H1 (cell line): ENCODE measurements around the gene PSMB11.
"Not testable (repeated sequence)": the region's sequence is repeated elsewhere in the genome, so short reads cannot be mapped to it uniquely, and the experiment has no call there.

Experiments used
- CEBPB ChIP-seq: IDR thresholded peaks from 2 replicates; pipeline ENCODE4 v1.6.1; 2012; ENCODE audit warnings: low read depth, low read length
- EP300 ChIP-seq, 2 experiments: IDR thresholded peaks; 1 replicate in 1 of 2; 2 replicates in 1 of 2; pipeline ENCODE4 v1.6.1; 2011 to 2012; ENCODE audit warnings: low read depth in 2 of 2, low read length in 2 of 2, mild to moderate bottlenecking in 2 of 2, borderline replicate concordance in 1 of 2, inconsistent platforms in 1 of 2, moderate library complexity in 1 of 2
- POLR2A ChIP-seq, 2 experiments: IDR thresholded peaks; 1 replicate in 1 of 2; 2 replicates in 1 of 2; pipeline ENCODE4 v1.6.1; 2011; ENCODE audit warnings: low read depth in 2 of 2, low read length in 2 of 2, mild to moderate bottlenecking in 2 of 2; ENCODE audit errors: control extremely low read depth in 1 of 2
- POLR2AphosphoS5 ChIP-seq: IDR thresholded peaks from 2 replicates; pipeline ENCODE4 v1.6.1; 2011; ENCODE audit warnings: low read depth, low read length
- RAD21 ChIP-seq, 2 experiments: IDR thresholded peaks in 1 of 2; conservative IDR thresholded peaks in 1 of 2; 2 replicates each; pipeline ENCODE4 v1.6.1; 2011; ENCODE audit warnings: low read depth in 2 of 2, low read length in 2 of 2, improper control_type of control experiment in 1 of 2, inconsistent platforms in 1 of 2, mild to moderate bottlenecking in 1 of 2, moderate library complexity in 1 of 2
- TF ChIP-seq, protein P1 (sequence below), 3 experiments: IDR thresholded peaks; 1 replicate in 2 of 3; 2 replicates in 1 of 3; pipeline versions ENCODE4 v1.5.1 to v1.6.1; 2011; ENCODE audit warnings: low read length in 3 of 3, mild to moderate bottlenecking in 3 of 3, inconsistent platforms in 2 of 3, low read depth in 1 of 3, moderate library complexity in 1 of 3; ENCODE audit not compliant: insufficient read depth in 1 of 3; ENCODE audit errors: control extremely low read depth in 1 of 3

DNA sequence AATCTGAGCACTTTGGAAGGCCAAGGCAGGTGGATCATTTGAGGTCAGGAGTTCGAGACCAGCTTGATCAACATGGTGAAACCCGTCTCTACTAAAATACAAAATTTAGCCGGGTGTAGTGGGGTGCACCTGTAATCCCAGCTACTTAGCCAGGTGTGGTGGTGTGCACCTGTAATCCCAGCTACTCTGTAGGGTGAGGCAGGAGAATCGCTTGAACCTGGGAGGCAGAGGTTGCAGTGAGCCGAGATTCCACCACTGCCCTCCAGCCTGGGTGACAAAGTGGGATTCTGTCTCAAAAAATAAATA lies 28.3 kb upstream of the PSMB11 start:
- TF ChIP-seq POLR2A (IDR thresholded peaks at IDR 0.05; ENCODE audit: control extremely low read depth in 1 of 2, low read depth in 2 of 2, low read length in 2 of 2); POLR2AphosphoS5; RAD21 (IDR thresholded peaks at IDR 0.05 in 1 of 2, conservative IDR thresholded peaks at IDR 0.05 in 1 of 2; ENCODE audit: low read depth in 2 of 2, low read length in 2 of 2); CEBPB; EP300 (IDR thresholded peaks at IDR 0.05; ENCODE audit: borderline replicate concordance in 1 of 2, low read depth in 2 of 2, low read length in 2 of 2): not testable (repeated sequence)
- TF ChIP-seq, protein P1, sequence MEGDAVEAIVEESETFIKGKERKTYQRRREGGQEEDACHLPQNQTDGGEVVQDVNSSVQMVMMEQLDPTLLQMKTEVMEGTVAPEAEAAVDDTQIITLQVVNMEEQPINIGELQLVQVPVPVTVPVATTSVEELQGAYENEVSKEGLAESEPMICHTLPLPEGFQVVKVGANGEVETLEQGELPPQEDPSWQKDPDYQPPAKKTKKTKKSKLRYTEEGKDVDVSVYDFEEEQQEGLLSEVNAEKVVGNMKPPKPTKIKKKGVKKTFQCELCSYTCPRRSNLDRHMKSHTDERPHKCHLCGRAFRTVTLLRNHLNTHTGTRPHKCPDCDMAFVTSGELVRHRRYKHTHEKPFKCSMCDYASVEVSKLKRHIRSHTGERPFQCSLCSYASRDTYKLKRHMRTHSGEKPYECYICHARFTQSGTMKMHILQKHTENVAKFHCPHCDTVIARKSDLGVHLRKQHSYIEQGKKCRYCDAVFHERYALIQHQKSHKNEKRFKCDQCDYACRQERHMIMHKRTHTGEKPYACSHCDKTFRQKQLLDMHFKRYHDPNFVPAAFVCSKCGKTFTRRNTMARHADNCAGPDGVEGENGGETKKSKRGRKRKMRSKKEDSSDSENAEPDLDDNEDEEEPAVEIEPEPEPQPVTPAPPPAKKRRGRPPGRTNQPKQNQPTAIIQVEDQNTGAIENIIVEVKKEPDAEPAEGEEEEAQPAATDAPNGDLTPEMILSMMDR (IDR thresholded peaks at IDR 0.05; ENCODE audit: control extremely low read depth in 1 of 3, insufficient read depth in 1 of 3, low read depth in 1 of 3, low read length in 3 of 3) = not testable (repeated sequence)
